ENCODE data around the gene RGS4. TPM values are rescaled to one million over a fixed set of nuclear protein-coding genes. Genes with fewer than 3 reads are reported as not detected.

RGS4 gene
- total RNA-seq, 1 donor, result 63.9 TPM

DNA sequence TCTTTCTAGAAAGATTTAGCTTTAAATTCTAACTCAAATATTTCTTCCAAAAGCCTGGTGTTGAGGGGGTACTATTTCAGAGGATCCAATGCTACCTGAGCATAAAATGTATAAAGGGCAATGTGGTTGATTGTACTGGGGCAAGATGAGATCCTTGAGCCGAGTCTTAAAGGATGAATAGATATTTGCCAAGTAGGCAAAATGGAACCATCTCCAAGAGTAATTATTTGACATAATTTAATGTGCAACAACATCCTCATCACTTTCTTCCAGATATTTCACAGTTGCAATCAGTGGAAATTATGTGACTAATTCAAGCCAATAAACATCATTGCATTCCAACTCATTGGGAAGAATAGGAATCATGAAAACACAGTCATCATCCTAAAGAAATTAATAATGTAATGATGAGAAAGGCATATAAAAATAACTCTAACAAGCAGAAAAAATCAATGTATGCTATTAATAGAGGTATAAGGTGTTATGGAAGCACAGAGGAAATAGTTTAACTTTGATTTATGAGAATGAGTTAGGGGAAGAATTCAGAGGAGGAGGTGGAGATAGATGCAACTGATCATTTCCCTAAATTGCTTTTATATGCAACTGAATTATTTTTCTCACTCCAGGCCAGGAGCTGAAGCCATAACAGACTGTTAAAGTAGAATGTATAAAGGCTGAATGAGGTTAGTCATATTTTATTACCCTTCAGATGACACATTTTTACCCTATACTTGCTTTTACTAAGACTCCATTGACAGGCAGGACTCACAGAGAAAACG is 30.0 kb upstream of the RGS4 start:
- TF ChIP-seq, protein P1, sequence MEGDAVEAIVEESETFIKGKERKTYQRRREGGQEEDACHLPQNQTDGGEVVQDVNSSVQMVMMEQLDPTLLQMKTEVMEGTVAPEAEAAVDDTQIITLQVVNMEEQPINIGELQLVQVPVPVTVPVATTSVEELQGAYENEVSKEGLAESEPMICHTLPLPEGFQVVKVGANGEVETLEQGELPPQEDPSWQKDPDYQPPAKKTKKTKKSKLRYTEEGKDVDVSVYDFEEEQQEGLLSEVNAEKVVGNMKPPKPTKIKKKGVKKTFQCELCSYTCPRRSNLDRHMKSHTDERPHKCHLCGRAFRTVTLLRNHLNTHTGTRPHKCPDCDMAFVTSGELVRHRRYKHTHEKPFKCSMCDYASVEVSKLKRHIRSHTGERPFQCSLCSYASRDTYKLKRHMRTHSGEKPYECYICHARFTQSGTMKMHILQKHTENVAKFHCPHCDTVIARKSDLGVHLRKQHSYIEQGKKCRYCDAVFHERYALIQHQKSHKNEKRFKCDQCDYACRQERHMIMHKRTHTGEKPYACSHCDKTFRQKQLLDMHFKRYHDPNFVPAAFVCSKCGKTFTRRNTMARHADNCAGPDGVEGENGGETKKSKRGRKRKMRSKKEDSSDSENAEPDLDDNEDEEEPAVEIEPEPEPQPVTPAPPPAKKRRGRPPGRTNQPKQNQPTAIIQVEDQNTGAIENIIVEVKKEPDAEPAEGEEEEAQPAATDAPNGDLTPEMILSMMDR (IDR thresholded peaks at IDR 0.05; ENCODE audit: insufficient read depth, low read depth, low read length), result no peak
- no peak overlapping the region for H3K4me3 ChIP-seq (ENCODE audit: low read depth, low read length)
- no peak for DNase-seq (ENCODE audit: low read depth)

DNA sequence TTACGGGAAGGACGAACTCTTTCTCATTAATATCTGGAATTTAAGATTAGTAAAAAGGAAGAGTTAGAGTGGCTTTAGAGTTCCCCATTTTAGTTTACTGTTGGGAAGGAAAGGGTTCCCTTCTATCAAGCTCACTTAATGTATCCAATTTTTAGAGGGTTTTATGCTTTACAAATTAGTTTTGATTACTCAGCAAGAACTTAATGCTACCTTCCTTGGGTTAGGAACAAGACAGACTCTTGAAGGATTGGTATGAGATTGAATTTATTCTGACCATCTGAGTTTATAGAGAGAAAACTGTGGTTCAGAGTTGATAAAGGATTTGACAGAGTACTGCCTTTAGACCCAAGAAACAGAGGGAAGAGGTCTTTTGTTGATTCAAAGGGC is 29.5 kb upstream of the RGS4 start:
- H3K4me3 ChIP-seq (ENCODE audit: low read depth, low read length), result no peak overlapping the region
- TF ChIP-seq, protein P1 (IDR thresholded peaks at IDR 0.05; ENCODE audit: insufficient read depth, low read depth, low read length), result no peak
- DNase-seq (ENCODE audit: low read depth), result no peak

DNA sequence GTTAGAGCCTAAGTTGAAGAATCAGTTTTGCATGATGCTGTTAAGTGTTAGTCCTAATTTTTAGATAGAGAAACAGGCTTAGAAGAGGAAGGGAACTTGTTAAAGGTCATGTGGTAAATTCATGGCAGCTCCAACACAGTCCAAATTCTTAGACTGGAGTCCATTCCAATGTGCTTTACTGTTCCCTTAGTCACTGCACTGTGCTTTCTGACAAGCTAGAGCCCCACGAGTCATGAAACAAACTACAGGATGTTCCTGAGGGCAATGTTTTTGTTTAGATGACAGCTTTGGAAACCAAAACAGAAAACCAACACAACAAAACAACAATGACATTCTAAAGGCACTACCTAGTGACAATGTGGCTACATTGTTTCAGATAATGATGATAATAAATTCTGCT is 23.1 kb upstream of the RGS4 start:
- DNase-seq (ENCODE audit: low read depth), result peak; percentile 47
- TF ChIP-seq, protein P1 (IDR thresholded peaks at IDR 0.05; ENCODE audit: insufficient read depth, low read depth, low read length), result no peak

DNA sequence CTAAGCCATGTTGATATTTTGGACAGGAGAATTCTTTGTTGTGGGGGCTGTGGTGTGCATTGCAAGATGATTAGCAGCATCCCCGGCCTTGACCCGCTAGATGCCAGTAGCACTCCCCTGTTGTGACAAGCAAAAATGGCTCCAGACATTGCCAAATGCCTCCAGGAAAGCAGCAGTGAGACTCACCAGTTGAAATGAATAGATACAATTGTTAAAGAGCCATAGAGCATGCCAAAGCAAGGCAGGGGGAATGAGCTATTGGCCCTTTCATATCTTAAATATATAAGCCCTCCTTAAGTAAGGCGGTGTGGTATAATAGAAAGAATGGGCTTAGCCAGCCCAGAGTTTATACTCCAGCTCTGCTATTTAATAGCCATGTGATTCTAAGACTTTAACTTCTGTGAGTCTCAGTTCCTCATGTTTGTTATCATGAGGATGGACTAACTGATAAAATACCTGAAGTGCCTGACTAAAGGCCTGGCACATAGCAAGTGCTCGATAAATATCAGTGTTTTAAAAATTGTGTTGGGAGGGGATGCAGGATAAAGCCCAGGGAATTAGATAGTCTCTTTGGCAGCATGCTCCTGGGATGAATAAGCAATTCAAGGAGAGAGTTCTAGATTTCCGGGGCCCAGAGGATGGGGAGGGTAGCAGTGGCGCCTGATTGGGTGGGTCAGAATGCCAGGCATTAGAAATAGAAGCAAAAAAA is 21.1 kb upstream of the RGS4 start:
- TF ChIP-seq, protein P1 (IDR thresholded peaks at IDR 0.05; ENCODE audit: insufficient read depth, low read depth, low read length), result no peak
- DNase-seq (ENCODE audit: low read depth), result no peak
- H3K4me3 ChIP-seq (ENCODE audit: low read depth, low read length), result no peak overlapping the region

More for the DNA sequence above, 23.1 kb upstream of the RGS4 start:
- no peak overlapping the region for H3K4me3 ChIP-seq (ENCODE audit: low read depth, low read length)

DNA sequence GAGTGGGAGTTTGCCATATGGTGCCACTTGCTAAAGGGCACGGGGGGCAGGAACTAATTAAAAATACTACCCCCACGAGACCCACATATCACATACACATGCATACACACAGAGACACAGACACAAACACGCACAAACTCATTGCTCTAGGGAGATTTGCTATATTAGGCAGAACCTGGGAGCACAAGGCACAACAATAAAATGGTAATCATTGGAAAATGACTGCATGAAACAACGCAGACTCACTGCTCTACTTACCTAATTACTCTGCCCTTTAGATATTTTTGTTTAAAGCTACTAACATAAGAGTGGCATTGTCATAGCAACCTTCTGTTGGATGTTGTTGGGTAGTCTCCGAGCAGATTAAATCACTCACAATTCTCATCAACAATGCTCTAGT is 20.3 kb upstream of the RGS4 start:
- H3K4me3 ChIP-seq (ENCODE audit: low read depth, low read length), result no peak overlapping the region
- TF ChIP-seq, protein P1 (IDR thresholded peaks at IDR 0.05; ENCODE audit: insufficient read depth, low read depth, low read length), result no peak
- no peak for DNase-seq (ENCODE audit: low read depth)

DNA sequence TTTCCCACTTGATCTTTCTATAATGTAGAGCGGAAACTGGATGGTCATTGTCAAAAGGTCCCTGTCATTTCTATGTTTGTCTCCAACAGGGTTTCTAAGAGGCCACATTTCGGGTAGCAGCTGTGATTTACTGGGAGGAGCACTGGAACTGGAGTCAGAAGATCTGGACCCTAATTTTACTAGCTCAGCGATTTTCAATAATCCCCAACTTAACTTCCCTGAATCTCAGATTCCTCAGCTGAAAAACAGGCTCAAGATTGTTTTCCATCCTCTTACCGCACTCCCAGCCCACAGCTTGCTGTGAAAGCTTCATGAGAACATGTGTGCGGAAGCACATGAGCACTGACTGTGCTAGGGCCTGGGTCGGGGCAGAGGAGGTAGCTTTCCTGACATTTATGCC is 19.9 kb upstream of the RGS4 start:
- H3K4me3 ChIP-seq (ENCODE audit: low read depth, low read length), result no peak overlapping the region
- DNase-seq (ENCODE audit: low read depth), result no peak
- TF ChIP-seq, protein P1 (IDR thresholded peaks at IDR 0.05; ENCODE audit: insufficient read depth, low read depth, low read length), result no peak

All from fibroblast of villous mesenchyme (primary cell).